ENCODE data around the gene TNS3. TPM values are rescaled to one million over a fixed set of nuclear protein-coding genes. Genes with fewer than 3 reads are reported as not detected.

The TNS3 gene
- total RNA-seq, 1 experiment from 2014 or later, result 38.2 TPM

- DNase-seq (ENCODE audit: low read depth), result no peak
These were observed 91.2 kb downstream of the TNS3 start for GRCh38 chr7:47490501-47491265.

GRCh38 chr7:47489624-47490023 is 92.3 kb downstream of the TNS3 start:
- DNase-seq (ENCODE audit: low read depth), result no peak

GRCh38 chr7:47488969-47489342 is 93.0 kb downstream of the TNS3 start:
- DNase-seq (ENCODE audit: low read depth), result no peak

- no peak for DNase-seq (ENCODE audit: low read depth)
These were observed 93.5 kb downstream of the TNS3 start for GRCh38 chr7:47488201-47488968.

DNA sequence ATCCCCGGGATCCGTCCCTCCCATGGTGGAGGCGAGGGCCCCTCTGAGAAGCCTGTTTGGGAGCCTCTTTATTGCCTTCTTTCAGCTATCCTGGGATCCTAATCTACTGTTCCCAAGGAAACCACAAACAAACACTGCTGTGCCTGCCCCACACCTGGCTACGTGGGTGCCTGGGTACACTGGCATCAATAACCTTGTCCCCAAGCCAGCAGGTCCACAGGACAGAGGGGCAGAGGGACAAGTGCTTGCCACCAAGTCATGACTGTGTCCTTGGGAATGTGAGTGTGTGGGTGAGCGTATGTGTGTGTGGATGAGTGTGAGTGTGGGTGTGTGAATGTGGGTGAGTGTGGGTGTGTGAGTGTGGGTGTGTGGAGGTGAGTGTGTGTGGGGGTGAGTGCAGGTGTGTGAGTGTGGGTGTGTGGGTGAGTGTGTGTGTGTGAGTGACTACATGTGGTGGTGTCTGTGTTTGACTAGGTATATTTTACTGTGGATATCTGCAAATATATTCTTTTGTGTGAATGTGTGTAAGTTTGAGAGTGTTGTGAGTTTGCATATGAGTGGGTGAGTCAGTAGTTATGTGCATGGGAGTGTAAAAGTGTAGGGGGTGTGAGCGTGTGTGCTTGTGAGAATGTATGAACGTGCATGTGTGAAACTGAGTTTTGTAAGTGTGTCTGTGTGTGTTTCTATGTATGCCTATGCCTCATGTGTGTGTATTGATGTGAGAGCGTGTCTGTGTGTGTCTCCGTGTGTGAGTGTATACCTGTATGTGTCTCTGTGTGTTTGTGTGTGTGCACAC is 96.1 kb downstream of the TNS3 start:
- DNase-seq (ENCODE audit: low read depth), result no peak

DNA sequence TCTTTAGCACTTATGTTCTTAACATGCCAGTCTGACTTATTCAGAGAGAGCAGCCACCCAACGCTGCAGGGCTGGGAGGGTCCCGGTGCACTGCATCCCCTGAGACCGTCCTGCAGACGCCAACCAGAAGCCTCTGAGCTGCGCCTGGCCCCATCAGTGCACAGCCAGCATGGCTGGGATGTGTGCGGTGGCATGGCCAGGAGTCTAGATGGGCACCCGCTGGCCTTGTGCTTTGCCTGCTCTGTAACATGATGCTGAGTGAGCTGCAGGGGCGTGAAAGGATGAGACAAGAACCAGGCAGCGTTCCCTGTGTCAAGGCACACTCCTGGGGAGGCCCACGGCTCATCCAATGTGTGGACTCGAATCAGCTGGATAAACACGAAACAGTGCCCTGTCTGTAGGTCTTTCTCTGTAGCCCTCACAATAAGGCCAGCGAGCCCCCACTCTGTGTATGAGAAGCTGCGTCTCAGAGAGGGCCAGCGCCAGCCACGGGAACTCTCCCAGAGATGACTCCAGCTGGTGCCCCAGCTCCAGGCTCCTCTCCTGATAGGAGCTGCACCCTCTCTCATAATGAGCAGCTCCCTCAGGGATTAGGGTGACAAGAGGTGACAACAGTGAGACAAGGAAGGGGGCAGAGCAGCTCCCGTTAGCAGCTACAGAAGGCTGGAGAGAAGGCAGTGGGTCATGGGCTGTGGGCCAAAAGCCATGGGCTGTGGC is 96.8 kb downstream of the TNS3 start:
- DNase-seq (ENCODE audit: low read depth), result no peak

DNA sequence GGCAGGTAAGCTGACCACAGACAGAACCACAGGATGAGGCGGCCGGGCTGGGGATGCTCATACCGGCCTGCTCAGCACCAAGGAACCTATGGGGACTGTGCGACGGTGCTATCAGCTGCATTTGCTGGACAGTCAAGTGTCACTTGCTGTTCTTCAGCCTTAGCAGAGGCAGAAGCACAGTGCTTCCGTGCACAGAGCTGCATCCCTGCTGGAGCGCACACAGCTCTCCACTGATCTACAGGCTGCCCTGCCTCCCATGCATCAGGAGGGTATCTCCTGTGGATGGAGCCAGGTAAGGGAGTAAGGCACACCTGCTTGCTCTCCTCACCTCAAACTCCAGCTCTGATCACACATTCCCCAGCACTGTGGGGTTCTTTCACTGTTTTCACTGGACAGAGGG is 97.5 kb downstream of the TNS3 start:
- DNase-seq (ENCODE audit: low read depth), result no peak

GRCh38 chr7:47483604-47484273 is 98.2 kb downstream of the TNS3 start:
- DNase-seq (ENCODE audit: low read depth), result no peak

DNA sequence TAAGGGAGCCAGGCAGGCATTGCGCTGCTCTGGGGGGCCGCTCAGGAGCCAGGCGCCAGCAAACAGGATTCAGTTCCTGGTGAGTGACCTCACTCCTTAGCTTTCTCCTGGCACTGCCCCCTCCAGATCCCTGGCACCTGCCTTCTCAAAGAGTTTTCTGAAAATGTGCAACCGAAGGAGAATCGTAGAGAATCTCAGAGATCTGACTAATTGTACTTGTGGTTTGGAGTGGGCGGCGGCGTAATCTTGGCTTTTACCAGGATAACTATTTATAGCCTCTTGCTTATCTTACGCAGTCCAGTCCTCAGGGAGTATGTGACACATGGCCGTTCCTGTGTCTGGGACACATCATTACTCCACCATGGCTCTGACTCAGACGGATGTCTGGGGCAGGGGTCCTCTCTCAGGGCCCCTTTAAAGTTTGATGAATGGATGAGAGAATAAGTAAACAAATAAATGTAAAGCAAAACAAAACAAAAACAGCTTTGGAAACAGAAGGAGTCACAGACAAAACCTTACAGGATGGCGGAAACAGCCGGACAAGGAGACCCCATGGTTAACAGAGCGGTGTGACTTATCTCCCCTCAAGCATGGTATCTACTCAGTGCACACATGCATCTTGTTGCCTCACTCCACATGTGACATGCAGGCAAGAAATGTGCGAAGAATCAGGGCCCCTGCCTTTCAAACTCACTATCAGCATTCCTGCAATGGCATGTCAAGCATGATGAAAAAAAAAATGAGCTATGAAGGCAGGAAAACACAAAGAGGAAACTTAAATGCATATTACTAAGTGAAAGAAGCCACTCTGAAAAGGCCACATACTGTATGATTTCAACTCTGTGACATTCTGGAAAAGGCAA is 99.7 kb downstream of the TNS3 start:
- DNase-seq (ENCODE audit: low read depth), result peak; percentile 97

DNA sequence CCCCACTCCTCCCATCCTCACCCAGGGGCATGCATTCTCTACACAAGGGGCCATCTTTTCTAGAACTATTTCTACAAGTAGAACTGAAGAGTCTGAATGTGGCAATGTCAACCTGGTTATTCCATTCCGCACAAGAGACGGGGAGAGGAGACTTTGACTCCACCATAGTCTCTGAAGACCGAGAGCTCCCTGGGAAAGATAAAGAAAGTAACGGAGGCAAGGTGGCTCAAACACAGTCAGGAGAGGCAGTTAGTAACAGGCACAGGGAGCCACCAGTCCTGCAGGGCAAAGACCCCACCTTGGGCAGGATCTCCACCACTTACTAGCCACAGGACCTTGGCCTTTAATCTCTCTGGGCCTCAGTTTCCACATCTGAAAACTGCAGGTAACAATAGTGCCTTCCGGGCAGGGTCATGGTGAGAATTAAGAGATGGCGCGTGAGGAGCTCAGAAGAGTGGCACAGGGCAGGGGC is 100.3 kb downstream of the TNS3 start:
- DNase-seq (ENCODE audit: low read depth), result no peak

GRCh38 chr7:47480576-47481538 is 101.1 kb downstream of the TNS3 start:
- DNase-seq (ENCODE audit: low read depth), result no peak

GRCh38 chr7:47479821-47480575 is 101.9 kb downstream of the TNS3 start:
- DNase-seq (ENCODE audit: low read depth), result no peak

DNA sequence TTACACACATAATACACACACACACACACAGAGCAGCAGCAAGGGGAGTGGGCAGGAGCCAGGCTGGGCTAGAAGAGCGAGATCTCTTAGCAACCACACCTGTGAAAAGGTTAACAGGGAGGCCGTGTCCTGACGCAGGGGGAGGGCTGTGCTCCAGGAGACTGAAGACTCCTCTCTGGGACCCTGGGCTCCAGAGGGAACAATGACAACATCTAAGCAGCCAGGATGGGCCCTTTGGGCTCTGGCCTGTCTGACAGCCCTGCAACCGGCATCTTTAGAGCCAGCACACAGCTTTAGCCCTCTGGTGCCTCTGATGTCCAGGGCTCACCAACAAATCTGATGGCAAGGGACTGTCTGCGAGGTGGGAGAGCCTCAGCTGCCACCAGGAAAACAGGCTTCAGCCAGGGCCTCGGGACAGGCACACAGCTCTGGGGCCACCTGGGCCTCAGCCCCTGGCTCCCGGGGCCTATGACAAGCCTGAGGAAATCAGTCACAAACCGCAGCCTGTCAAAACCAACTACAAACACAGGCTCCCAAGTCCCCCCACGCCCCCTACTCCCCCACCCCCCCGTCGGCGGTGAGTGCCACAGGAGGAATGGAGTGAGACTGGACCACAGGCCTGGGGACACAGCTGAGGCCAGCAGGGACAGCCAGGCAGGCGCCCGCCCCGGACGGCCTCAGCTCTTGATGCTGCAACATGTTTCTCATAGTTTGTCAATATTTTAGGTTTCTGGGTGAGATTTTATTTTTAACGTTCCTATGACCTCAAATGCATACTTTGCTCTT is 102.8 kb downstream of the TNS3 start:
- no peak for DNase-seq (ENCODE audit: low read depth)

GRCh38 chr7:47478017-47478344 is 103.9 kb downstream of the TNS3 start:
- no peak for DNase-seq (ENCODE audit: low read depth)

DNA sequence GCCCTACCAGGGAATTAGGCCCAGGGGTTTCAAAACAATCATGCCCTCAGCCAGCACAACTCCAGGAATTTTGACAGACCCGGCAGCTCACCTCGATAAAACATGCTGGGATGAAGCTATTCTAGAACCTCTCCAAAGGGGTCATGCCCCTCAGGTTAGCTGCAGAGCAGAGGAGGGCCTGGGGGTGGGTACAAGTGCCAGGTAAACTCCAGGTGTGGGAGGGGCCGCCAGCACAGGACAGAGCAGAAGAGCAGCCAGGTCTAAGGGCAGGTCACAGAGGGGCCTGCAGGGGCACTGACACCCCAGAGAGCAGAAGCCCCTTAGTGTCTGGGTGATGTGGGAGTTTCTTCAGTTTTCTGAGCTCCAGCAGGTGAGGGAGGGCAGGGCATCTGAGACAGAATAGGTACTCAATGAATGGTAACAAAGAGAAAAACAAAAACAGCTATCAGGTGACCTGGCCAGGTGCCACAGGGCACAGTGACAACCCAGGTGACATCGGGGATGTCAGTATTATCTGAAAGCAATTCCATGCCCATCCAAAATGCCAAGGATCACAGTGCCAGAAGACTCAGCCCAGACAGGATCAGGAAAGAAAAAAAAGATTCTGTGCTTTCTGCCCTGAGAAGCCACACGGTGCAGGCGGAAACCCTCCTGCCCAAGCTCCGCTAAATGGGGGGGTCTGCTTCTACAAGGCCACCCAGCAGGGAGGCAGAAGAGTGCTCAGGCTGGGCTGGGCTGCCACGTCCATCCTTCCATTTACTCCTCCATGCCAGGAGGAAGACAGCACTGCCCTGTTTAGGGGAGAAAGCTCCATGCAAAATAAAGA is 104.5 kb downstream of the TNS3 start:
- no peak for DNase-seq (ENCODE audit: low read depth)

DNA sequence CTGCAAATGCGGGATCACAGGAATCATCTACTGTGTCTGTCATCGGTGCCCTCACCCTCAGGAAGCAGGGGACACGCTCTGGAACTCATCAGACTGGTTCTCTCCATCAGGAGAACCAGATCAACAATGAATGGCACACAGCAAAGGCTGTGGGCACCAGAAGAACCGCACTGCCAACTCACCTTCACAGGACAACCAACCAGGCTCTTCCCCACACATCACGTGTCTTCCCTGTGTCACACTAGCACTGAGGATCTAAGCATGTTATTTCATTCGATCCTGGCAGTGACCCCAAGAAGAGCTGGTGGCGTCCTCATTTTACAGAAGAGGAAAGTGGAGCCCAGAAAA is 106.1 kb downstream of the TNS3 start:
- no peak for DNase-seq (ENCODE audit: low read depth)
